Measurements from ENCODE around the gene BCCIP.

Gene BCCIP

DNA sequence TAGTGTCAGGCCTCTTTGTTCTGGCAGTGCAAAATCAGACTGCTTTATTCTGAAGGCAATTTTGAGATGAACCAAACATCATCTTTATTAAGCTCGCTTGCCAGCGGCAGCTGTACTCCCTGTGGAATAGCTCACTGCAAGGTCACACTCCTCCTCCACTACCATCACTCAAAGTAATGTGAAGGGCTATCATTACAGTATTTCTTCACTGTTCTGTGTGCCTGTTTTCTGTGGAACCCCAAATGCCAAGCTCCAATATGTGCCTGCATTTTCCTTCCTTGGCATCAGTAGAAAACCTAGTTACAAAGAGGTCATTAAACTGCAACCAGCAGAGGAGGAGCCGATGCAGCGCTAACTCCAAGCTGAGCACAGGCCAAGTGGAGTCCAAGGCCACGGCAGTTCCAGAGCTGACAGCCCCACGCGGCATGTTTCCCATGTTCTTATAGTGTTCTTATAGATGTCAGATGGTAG is 21.4 kb downstream of the BCCIP start:
- no peak for DNase-seq (ENCODE audit: low read depth in 2 of 2)

DNA sequence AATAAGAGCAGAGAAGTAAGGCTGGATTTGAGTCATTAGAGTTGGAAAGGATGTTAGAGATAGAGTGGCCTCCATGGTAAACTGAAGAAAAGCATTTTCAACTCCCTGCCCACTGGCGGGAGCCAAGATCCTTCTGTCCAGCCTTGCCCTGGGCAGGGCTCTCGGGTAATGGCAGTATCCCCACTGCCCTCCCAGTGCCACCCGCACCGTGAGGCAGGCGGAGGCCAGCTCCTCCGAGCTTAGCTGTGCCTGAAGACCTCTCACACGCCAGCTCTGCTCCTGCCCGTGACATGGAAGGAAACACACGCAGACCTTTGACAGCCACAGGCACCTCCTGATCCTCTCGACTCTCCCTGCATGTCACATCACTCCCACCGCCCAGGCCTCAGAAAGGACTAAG is 22.3 kb downstream of the BCCIP start:
- no peak for DNase-seq (ENCODE audit: low read depth in 2 of 2)

DNA sequence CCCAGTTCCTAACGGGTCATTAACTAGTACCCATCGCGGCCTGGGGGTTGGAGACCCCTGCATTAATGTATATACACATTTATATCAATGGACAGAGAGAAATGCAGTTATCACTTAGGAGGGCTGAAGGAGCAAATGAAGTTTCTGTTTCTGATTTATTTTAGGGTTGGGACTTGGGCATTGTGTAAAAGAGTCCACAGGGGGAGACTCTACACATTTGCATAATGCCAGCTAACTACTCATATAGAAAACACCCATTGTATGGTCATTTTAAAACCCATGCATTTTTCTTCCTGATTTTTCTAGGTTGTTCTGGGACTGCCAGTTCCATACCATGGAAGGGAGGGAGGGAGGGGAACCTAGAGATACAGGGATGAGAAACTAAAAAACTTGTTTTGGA is 23.5 kb downstream of the BCCIP start:
- DNase-seq (ENCODE audit: low read depth in 2 of 2): no peak

DNA sequence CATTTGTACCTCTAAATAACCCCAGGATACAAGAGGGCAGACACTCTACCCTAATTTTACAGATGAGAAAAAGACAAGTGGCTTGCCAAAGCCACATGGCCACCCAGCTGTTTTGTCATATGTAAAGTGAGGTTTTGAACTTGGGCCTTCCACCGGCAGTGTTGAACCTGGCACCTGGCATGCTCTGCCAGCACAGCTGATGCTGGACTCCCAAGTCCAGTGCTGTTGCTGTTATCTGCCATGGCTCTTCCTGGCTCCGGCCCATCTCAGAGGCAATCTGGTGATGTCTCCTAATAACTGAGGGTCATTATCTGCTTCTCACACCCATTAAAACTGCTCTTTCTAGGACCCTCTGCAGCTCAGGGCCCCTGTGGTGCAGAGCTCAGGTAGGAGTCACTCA is 25.0 kb downstream of the BCCIP start:
- DNase-seq (ENCODE audit: low read depth in 2 of 2): no peak

DNA sequence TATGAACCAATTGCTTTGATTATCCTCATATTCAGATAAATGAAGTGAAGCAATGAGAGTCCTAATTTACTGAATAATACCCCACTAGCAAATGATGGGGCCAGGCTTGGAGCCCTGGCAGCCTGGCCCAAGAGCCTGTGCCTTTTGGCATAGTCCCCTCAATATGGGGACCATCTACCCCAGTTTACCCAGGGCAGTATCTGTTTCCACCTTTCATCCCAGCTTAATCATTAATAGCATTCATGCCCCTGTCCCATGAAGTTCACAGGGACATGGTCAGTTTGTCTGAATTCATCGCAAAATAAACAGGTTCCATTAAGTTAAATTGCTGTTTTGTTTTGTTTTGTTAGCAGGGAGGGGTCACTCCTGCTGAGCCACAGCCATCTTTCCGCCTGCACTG is 25.5 kb downstream of the BCCIP start:
- no peak for DNase-seq (ENCODE audit: low read depth in 2 of 2)

DNA sequence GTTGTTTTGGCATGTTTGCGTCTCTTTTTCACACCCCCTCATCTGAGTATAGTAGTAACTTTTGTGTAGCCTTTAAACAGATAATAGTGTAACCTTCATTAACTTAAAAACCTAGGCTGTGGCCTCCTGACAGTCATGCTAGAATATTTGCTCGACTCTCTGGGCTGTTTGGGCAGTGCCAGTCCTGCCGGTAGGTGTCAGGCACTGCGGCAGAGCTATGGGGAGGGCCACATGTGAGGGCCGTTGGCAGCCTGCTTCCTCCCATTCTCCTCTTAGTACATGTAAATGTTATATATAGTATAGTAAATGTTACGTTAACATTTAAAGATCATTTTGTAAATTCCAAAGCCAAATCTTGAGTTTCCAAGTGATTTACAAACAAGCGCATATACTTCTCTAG is 26.1 kb downstream of the BCCIP start:
- DNase-seq (ENCODE audit: low read depth in 2 of 2): no peak

DNA sequence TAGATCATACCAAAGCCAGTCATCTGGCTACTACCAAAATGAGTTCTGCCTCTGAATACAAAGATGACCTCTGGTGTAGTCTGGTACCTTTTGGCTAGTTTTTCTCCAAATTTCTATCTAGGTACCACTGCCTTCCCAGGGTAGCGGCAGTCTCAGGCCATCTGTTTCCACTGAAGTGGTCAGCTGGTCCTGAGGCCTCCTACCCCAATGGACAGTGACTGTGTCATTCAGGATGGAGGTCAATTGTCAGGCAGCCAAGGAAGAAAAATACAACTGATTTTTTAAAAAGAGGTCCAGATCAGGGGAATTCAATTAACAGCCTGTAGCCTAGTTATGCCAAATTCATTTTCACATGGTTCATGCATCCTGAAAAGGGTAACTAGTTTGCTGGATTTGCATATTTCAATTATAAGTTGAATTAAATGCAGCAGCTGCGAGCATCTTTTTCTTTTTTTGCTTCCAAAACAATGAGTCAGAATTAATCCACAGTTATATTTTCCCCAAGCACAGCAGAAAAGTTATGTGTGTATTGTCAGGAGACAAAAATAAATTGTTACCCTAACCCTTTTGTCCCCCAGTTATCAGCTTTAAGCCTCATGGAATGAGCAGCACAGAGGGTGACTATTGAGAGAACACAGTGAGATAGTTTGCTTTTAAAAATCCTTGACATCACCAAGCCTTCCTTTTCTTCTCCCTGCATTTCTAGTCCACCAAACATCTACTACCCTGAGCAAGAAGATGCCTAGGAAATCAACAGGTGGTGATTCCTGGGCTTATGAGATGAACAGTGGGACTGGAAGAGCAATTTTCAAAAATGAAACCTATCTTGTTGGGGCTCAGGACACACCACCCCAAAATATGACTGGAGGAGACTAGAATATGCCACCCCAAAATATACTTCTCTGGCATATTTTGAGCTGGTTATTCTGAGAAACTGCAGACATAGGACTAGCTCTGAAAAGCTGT is 27.7 kb downstream of the BCCIP start:
- no peak for DNase-seq (ENCODE audit: low read depth in 2 of 2)

DNA sequence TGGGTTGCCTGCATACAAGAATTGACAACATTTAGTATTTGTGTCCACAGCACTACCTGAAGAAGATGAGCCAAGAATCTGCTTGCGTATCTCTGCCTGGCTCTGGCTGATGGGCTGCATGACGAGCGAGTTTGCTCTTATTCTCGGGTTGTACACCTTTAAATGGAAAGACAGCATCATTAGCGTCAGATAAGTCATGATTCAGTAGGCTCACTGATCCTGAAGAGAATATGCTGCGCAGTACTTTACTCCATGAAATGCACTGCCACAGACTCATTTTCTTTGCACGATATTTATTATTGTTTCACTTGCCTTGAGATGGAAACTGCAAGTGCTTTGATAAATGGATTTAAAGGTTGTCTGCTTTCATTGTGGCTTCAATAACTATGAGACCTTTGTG is 29.1 kb downstream of the BCCIP start:
- no peak for DNase-seq (ENCODE audit: low read depth in 2 of 2)

DNA sequence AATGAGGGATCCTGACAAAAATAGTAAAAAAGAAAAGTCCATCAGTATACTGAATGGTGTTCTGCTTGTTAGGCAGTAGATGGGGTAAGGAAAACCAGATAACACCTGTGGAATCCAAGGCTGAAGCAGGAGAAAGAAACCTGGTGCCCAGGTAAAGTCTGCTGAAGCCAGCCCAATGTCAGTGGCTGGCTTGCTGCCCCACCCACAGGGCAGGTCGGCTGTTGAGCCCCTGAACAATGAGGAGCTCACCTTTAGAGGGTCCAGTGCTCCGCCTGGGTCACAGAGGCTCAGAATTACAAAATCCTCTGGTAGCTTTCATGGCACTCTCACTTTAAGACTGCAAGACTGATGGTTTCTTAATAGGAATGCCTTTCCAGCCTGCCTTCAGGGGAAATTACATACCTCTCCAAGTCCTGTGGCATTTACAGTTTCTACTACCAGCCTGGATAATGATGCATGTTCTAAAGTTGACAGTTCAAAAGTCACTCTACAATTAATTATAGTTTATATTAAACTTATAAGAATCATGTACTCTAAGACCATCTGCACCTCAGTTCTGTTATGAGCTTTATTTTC is 33.9 kb downstream of the BCCIP start:
- no peak for DNase-seq (ENCODE audit: low read depth in 2 of 2)

DNA sequence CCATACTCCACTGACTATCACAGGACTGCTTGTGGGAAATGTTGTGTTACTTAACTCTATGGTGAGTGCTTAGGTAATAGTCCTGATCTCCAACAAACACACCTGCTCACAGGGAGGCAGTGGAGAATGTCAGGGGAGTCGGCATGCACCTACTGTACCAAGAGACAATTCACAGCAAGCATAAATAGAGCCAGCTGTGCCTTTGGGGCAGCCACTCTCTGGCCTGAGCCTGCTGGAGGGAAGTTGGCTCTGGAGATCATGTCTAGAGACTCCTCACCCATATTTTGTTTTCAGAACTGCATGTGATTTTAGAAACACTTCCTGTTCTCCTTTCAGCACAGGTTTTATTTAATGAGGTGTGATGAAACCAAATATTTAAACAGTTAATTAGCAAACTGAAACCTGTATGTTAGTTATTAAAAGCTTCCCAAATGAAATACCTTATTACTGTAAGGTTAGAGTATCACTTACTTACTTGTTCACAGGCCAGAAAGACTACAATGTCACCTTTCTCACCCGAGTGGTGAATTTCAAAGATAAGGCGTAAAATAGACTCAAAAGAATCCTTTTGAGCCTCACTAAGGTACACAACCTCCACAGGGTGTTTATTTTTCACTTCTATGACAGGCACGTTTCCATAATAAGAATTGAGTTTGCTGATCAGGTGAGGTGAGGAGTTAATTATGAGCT is 35.9 kb downstream of the BCCIP start:
- no peak for DNase-seq (ENCODE audit: low read depth in 2 of 2)

DNA sequence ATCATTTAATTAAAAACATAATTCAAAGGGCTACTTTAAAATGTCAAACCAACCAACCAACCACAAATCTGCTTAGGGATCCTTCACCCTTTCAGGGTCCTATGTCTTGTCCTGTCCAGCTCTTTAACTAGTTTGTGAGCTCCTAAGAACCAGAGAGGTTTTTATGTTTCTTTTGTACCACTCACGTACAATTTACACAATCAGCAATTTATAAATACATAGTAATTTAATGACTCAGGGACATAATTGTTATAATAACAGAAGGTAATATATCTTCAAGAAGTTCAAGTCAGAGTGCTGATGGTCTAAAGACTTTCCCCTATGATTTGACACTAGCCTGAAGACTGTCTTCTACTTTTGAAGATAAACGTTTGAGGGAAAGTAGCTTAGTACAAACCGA is 41.8 kb downstream of the BCCIP start:
- no peak for DNase-seq (ENCODE audit: low read depth in 2 of 2)

DNA sequence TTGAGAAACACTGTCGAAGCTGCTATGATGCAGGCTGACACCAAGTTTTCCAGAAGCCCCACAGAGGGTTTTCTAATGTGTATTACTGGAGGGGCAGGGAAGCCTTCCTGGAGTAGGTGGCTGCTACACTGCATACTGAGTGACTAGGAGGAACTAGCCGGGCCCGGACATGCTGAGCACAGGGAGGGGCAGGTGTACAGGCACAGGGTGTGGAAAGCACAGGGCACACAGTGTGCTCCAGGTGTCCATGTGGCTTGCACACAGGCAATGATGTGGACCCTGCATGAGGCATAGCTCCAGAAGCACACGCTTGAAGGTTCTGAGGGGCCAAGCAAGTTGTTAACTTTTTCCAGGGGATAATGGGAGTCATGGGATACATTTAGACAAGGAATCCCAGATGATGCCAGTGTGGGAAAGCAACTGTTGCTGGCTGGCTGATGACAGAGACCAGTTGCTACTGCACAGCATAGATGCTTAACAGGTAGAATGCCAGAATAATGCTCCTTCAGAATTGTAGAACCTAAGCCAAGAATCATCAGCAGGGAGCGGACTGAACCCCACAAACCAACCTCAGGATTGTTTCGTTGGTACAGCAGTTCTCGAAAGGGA is 43.2 kb downstream of the BCCIP start:
- DNase-seq (ENCODE audit: low read depth in 2 of 2): no peak

DNA sequence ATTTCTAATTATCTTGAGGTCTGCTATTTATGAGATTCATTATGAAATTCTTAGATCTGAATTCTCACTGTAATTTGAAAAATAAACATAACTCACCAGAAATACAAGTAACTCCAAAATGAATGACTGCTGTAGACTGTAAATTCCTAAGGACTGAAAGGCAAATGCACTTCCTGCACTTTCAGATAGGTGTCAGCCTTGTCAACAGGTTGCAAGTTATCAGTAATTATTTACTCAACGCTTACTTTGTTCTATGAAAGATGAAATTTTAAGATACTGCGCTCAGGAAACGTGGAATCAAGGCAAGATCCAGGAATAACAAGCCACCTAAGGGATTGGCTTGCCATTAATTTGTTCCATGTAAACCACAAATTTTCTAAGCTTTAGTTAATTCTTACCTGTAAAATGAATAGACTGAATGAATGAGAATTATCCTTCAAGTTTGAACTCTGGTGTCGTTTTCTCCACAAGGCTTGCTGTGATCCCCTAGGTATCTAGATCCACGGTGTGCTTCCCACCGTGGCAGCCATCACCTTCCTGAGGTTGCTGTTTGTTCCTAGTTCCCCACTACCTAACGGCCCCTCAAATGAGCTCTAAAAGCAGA is 45.1 kb downstream of the BCCIP start:
- DNase-seq (ENCODE audit: low read depth in 2 of 2): no peak

DNA sequence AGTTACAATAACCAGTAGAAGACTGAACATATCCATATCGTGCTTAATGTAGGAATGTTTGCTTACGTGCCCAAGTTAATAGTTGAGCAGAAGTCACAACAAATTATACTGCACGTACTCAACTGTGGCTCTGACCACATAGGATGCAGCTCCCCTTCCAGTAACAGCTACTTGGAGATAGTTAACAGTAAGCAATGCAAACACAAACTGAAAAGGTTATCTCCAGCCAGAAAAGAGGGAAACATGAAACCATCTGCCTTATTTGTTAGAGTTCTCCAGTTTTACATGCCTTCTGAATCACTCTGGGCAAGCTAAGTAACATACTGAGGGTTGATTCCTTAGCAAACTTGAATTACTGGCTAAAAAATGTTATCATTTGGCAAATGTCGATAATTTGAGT is 48.0 kb downstream of the BCCIP start:
- no peak for DNase-seq (ENCODE audit: low read depth in 2 of 2)

DNA sequence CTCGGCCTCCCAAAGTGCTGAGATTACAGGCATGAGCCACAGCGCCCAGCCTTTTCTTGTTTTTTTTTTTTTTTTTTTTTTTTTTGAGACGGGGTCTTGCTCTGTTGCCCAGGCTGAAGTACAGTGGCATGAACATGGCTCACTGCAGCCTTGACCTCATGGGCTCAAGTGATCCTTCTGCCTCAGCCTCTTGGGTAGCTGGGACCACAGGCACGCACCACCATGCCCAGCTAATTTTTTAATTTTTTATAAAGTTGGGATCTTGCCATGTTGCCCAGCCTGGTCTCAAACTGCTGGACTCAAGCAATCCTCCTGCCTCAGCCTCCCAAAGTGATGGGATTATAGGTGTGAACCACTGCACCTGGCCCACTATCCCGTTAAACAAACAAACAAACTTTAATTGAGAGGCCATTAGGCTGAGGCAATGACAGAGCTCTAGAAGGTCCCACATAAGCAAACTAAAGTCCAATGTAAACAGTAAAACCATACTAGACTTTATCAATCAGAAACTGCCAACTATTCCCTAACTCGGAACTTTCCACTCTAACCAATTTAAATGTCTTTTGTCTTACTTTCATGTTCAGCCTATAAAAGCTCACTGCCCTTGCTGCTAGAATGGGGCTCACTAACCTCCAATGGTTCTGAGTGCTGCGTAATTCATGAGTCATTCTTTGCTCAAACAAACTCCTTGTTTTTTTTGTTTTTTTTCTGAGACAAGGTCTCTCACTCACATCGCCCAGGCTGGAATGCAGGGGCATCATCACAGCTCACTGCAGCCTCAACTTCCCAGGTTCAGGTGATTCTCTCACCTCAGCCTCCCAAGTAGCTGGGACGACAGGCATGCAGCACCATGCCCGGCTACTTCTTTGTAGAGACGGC is 55.9 kb downstream of the BCCIP start:
- no peak for DNase-seq (ENCODE audit: low read depth in 2 of 2)

DNA sequence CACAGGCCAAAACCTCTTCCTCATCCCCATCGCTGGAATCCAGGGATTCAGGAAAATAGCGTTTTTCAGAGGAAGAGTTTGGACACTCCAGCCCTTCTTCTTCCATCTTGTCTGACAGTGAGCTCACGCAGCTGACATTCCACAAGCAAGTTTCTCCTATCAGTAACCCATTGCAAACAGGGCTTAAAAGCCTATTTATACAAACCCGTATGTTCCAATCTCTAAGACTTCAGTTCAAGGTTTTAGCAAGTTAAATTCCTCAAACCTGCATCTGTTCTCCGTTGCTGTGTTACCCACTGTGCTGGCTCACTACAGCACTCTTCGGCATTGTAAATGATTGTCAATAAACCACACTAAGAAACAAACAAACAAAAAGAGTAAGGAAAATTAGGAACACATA is 57.4 kb downstream of the BCCIP start:
- no peak for DNase-seq (ENCODE audit: low read depth in 2 of 2)

DNA sequence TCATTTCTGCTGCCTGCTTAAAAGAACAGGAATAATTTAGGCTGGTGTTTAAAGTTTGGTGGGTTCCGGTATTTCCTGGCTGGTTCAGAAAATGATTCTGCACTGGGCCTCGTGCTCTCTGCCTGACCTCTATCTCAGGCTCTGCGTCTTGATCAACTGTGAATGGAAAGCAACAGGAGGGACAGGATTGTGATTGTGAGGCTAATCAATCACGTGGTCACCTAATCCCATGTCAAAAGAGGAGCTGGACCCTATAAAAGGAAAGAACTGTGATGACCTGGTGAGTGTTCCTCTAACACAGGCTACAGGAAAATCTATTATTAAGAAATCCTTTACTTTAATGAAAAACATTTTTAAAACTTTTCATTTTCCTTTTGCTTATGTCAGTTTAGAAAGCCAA is 57.8 kb downstream of the BCCIP start, which contains the start of gene DHX32:
Gene DHX32 (minus strand): TSS at position 101 of the 400 bp plus-strand sequence. CDS start 468 bp downstream, outside the sequence.
- no peak for DNase-seq (ENCODE audit: low read depth in 2 of 2)

DNA sequence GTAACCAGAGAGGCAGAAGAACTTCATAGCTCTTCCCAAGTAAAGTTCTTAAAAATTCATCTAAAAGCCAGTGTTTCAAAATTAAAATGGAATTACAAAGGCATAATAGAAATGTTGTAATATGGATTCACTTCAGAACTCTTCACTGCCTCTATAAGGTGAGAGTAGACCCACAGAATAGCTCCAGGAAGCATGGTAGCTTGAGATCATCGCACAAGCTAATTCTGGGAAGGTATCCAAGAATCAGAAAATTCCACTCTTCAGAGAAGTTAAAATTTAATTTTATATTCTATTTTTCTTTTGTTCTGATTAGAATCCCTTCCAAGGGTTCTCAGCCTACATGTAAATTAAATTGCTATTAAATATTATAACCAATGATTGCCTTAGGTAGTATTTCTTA is 59.2 kb downstream of the BCCIP start:
- no peak for DNase-seq (ENCODE audit: low read depth in 2 of 2)

DNA sequence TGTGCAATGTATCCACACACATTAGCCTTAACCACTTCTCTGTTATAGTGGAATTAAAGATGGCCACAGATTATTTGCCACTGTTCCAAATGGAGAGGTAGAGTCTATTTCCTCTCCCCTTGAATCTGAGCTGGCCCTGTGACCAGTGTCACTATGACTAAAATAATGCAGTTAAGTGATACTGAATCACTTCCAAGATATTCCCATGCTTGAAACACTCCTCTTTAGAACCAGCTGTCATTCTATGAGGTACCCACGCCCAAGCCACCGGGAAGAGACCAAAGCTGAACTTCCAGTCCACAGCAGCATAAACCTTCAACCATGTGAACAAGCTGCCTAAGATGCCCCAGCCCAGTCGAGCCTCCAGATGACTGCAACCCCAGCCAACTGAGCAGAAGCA is 59.9 kb downstream of the BCCIP start:
- DNase-seq (ENCODE audit: low read depth in 2 of 2): no peak

All from activated CD4-positive, alpha-beta T cell treated with anti-CD3 and anti-CD28 coated beads for 24 hours (primary cell).